C4-2B (cell line): ENCODE results near the gene CTNNB1.
A peak's percentile ranks its signal among the peaks of the same experiment; 100 is the strongest.

ENCODE experiments used
- CTCF ChIP-seq: fragments of 450-650 bp; conservative IDR thresholded peaks from 2 replicates; pipeline ENCODE4 v1.5.1; 2017; ENCODE audit warnings: mild to moderate bottlenecking
- ZFX ChIP-seq: fragments of 450-650 bp; IDR thresholded peaks from 2 replicates; pipeline ENCODE4 v1.6.1; 2017

GRCh38 chr3:41198950-41199865, at the start of gene CTNNB1:
- TF ChIP-seq CTCF (peak; percentile 14; the same call in 1 of the 2 replicates), ZFX (peak; percentile 78; the same call in 1 of the 2 replicates)
